Esophagus muscularis mucosa (tissue), 4 donors: ENCODE measurements around the gene NELL1.

ENCODE experiments used
- CTCF ChIP-seq, 3 experiments: fragments of 200-600 bp in 2 of 3; fragments of 450-650 bp in 1 of 3; sonication (generic) in 2 of 3; IDR thresholded peaks; one replicate each; pipeline ENCODE4 v1.5.1; 2017 to 2019; ENCODE audit warnings: antibody characterized with exemption in 3 of 3, mild to moderate bottlenecking in 2 of 3, moderate library complexity in 1 of 3
- EP300 ChIP-seq: sonication (generic); formaldehyde crosslinking; IDR thresholded peaks from one replicate; pipeline ENCODE4 v1.6.1; 2017; ENCODE audit warnings: antibody characterized with exemption
- POLR2A ChIP-seq: fragments of 450-650 bp; IDR thresholded peaks from one replicate; pipeline ENCODE4 v1.6.1; 2017; ENCODE audit warnings: antibody characterized with exemption, moderate library complexity, mild to moderate bottlenecking, low read depth
- POLR2AphosphoS5 ChIP-seq, 2 donors: sonication (generic); formaldehyde crosslinking; IDR thresholded peaks; one replicate each; pipeline ENCODE4 v1.6.1; 2017; ENCODE audit warnings: antibody characterized with exemption in 2 of 2

DNA sequence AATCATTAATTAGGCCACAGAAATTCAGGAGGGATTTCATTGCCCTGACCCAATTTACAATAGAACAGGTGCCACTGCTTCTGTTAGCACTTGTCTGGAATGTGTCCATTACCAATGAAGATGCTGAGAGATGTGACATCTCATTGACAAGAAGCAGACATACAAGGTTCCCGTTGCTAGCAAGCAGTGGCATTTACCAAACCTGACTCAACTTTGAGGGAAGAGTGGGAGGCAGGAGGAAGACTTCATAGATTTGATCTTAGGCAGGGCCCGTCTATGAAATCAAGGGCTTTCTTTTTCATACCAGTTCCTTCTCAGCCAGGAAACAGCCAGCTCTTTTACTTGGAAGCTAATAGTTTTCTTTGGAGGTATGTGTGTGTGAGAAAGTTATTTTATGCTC lies 280.2 kb downstream of the NELL1 start:
- no peak for TF ChIP-seq CTCF (IDR thresholded peaks at IDR 0.05)
- TF ChIP-seq POLR2AphosphoS5 (IDR thresholded peaks at IDR 0.05) = no peak
- TF ChIP-seq POLR2A = no peak
- no peak for TF ChIP-seq EP300
